B cell (primary cell): Measurements from ENCODE around the gene XIRP2.

Experiments used
- EZH2 ChIP-seq: IDR thresholded peaks from 2 replicates; pipeline ENCODE4 v1.6.1; 2012; ENCODE audit warnings: borderline replicate concordance, low read depth, mild to moderate bottlenecking, moderate library complexity, low read length; ENCODE audit not compliant: insufficient read depth, poor library complexity, severe bottlenecking
- TF ChIP-seq, protein P1 (sequence below): fragments of 200-600 bp; IDR thresholded peaks from one replicate; pipeline ENCODE4 v1.8.0; 2022; ENCODE audit warnings: antibody characterized with exemption, mild to moderate bottlenecking

- TF ChIP-seq, protein P1, sequence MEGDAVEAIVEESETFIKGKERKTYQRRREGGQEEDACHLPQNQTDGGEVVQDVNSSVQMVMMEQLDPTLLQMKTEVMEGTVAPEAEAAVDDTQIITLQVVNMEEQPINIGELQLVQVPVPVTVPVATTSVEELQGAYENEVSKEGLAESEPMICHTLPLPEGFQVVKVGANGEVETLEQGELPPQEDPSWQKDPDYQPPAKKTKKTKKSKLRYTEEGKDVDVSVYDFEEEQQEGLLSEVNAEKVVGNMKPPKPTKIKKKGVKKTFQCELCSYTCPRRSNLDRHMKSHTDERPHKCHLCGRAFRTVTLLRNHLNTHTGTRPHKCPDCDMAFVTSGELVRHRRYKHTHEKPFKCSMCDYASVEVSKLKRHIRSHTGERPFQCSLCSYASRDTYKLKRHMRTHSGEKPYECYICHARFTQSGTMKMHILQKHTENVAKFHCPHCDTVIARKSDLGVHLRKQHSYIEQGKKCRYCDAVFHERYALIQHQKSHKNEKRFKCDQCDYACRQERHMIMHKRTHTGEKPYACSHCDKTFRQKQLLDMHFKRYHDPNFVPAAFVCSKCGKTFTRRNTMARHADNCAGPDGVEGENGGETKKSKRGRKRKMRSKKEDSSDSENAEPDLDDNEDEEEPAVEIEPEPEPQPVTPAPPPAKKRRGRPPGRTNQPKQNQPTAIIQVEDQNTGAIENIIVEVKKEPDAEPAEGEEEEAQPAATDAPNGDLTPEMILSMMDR = no peak
- no peak for TF ChIP-seq EZH2
Measured at GRCh38 chr2:167264380-167264779, 376.1 kb downstream of the XIRP2 start.
